CD14-positive monocyte (primary cell): ENCODE results near the gene PHC3. TPM values are rescaled to one million over a fixed set of nuclear protein-coding genes. Genes with fewer than 3 reads are reported as not detected.

Source experiments
- DNase-seq, 3 donors: peaks; one replicate each; pipeline ENCODE4 v3.0.0-alpha.2; 2011 to 2022
- H2AFZ ChIP-seq: 2 replicates; pipeline ENCODE4 v1.6.0; 2012; ENCODE audit warnings: mild to moderate bottlenecking, low read depth, low read length, inconsistent platforms; ENCODE audit not compliant: insufficient read depth, poor library complexity, severe bottlenecking
- H3K27ac ChIP-seq, 2 donors: 1 replicate in 1 of 2; 2 replicates in 1 of 2; pipeline ENCODE4 v1.5.1; 2012 to 2013; ENCODE audit warnings: low read length in 2 of 2, control low read depth in 1 of 2, inconsistent platforms in 1 of 2, low read depth in 1 of 2, mild to moderate bottlenecking in 1 of 2
- H3K27me3 ChIP-seq, 2 donors: one replicate each; pipeline versions ENCODE4 v1.6.0 to v1.6.1; 2011 to 2013; ENCODE audit warnings: low read length in 2 of 2; ENCODE audit not compliant: control insufficient read depth in 2 of 2, insufficient read depth in 2 of 2
- H3K36me3 ChIP-seq, 2 donors: replicated peaks in 1 of 2; 1 replicate in 1 of 2; 2 replicates in 1 of 2; pipeline versions ENCODE4 v1.5.1 to v1.6.1; 2012 to 2013; ENCODE audit warnings: low read length in 2 of 2, control low read depth in 1 of 2, inconsistent platforms in 1 of 2, mild to moderate bottlenecking in 1 of 2; ENCODE audit not compliant: insufficient read depth in 2 of 2, control insufficient read depth in 1 of 2
- H3K4me1 ChIP-seq, 2 donors: 1 replicate in 1 of 2; 2 replicates in 1 of 2; pipeline versions ENCODE4 v1.5.1 to v1.6.1; 2012 to 2013; ENCODE audit warnings: low read length in 2 of 2, control low read depth in 1 of 2, inconsistent platforms in 1 of 2, mild to moderate bottlenecking in 1 of 2, moderate library complexity in 1 of 2; ENCODE audit not compliant: insufficient read depth in 2 of 2, control insufficient read depth in 1 of 2
- H3K4me2 ChIP-seq: replicated peaks from 2 replicates; pipeline ENCODE3; 2012; ENCODE audit warnings: low read length, moderate library complexity, mild to moderate bottlenecking; ENCODE audit not compliant: poor library complexity, severe bottlenecking; ENCODE audit errors: extremely low read depth
- H3K4me3 ChIP-seq, 3 experiments: fragments of 200-600 bp in 1 of 3; sonication (generic) in 1 of 3; replicated peaks in 1 of 3; 1 replicate in 2 of 3; 2 replicates in 1 of 3; pipeline ENCODE4 v1.5.1; 2011 to 2013; ENCODE audit warnings: low read length in 3 of 3, mild to moderate bottlenecking in 3 of 3, control low read depth in 2 of 3, low read depth in 2 of 3, inconsistent platforms in 1 of 3, moderate library complexity in 1 of 3
- H3K79me2 ChIP-seq: 2 replicates; pipeline ENCODE4 v1.6.0; 2012; ENCODE audit warnings: mild to moderate bottlenecking, control low read depth, inconsistent platforms, low read length, moderate library complexity; ENCODE audit not compliant: insufficient read depth
- H3K9ac ChIP-seq: 2 replicates; pipeline ENCODE4 v1.6.0; 2017; ENCODE audit warnings: low read length, mild to moderate bottlenecking; ENCODE audit not compliant: insufficient read depth, poor library complexity, severe bottlenecking
- H3K9me3 ChIP-seq, 2 donors: replicated peaks in 1 of 2; 1 replicate in 1 of 2; 2 replicates in 1 of 2; pipeline versions ENCODE4 v1.5.1 to v1.6.1; 2012 to 2013; ENCODE audit warnings: low read length in 2 of 2, control low read depth in 1 of 2; ENCODE audit not compliant: control insufficient read depth in 1 of 2, insufficient read depth in 1 of 2
- H4K20me1 ChIP-seq: 2 replicates; pipeline ENCODE4 v1.6.0; 2012; ENCODE audit warnings: mild to moderate bottlenecking, low read length, control low read depth, moderate library complexity; ENCODE audit not compliant: insufficient read depth
- H3K27ac Mint-ChIP-seq, 7 donors: one replicate each; pipeline ENCODE4 v1.8.0; 2020; ENCODE audit warnings: mild to moderate bottlenecking in 7 of 7, mixed read lengths in 7 of 7, moderate library complexity in 6 of 7, inconsistent platforms in 2 of 7
- H3K27me3 Mint-ChIP-seq, 3 donors: one replicate each; pipeline ENCODE4 v1.8.0; 2021 to 2022; ENCODE audit warnings: low read depth in 3 of 3, mild to moderate bottlenecking in 3 of 3, mixed read lengths in 3 of 3, moderate library complexity in 3 of 3, inconsistent platforms in 1 of 3
- H3K36me3 Mint-ChIP-seq, 2 donors: one replicate each; pipeline ENCODE4 v1.8.0; 2020; ENCODE audit warnings: mixed read lengths in 2 of 2, inconsistent platforms in 1 of 2, mild to moderate bottlenecking in 1 of 2
- H3K4me1 Mint-ChIP-seq: one replicate; pipeline ENCODE4 v1.8.0; 2020; ENCODE audit warnings: mild to moderate bottlenecking, mixed read lengths
- H3K4me3 Mint-ChIP-seq, 2 donors: one replicate each; pipeline ENCODE4 v1.8.0; 2020; ENCODE audit warnings: mild to moderate bottlenecking in 2 of 2, mixed read lengths in 2 of 2, moderate library complexity in 1 of 2
- H3K9me3 Mint-ChIP-seq, 7 donors: one replicate each; pipeline ENCODE4 v1.8.0; 2020 to 2022; ENCODE audit warnings: mixed read lengths in 7 of 7, mild to moderate bottlenecking in 6 of 7, moderate library complexity in 6 of 7, inconsistent platforms in 2 of 7
- CTCF ChIP-seq: fragments of 200-600 bp; IDR thresholded peaks from one replicate; pipeline ENCODE4 v1.8.0; 2022; ENCODE audit warnings: antibody characterized with exemption, mild to moderate bottlenecking
- WGBS: methylation state at CpG from one replicate; pipeline ENCODE4 v1.1.5; 2013; ENCODE audit warnings: missing lambda C conversion rate; ENCODE audit not compliant: insufficient coverage; 5-methylcytosine and 5-hydroxymethylcytosine counted together
- intact Hi-C, 2 donors: fragments of 100-400 bp; cut with micrococcal nuclease; formaldehyde crosslinking; loops; one replicate each; pipeline versions ENCODE4 v1.15.0 to v1.15.1; 2023
- polyA plus RNA-seq, 3 donors: library from polyadenylated mRNA; depleted of rRNA in 1 of 3; unstranded in 2 of 3; stranded (reverse) in 1 of 3; fragments of 300-500 nt in 2 of 3; fragments of >200 nt in 1 of 3; fragmentation: Illumina TruSeq in 2 of 3; gene quantifications; 1 replicate in 2 of 3; 2 replicates in 1 of 3; pipeline ENCODE4 v1.2.3, GENCODE V29; 2012 to 2021

PHC3 gene
- polyA plus RNA-seq, 3 donors, result 7.5 to 26.1 (median 12.6) TPM

GRCh38 chr3:170128977-170129431, 52.5 kb downstream of the PHC3 start:
- Mint-ChIP-seq H3K9me3 (peaks cover 2 to 11% (median 9%) of the 10 kb centered on the region in 7 donors), H3K4me3 (no peak overlapping the region), H3K27me3 (no peaks in the 10 kb centered on the region), H3K4me1 (peaks cover 14% of the 10 kb centered on the region), H3K27ac (peak overlapping the region in 6 of 7 donors; percentile 20 to 87 (median 58)), H3K36me3 (peaks cover 48 to 68% of the 10 kb centered on the region in 2 donors)
- peaks cover 47 to 81% of the 10 kb centered on the region in 2 donors for H3K36me3 ChIP-seq
- H3K4me3 ChIP-seq, result no peak overlapping the region
- peak in 2 of 3 donors; percentile 3 to 12 for DNase-seq
- H3K27ac ChIP-seq, result peak overlapping the region in 1 of 2 donors; percentile 71
- peaks cover 12% of the 10 kb centered on the region in 2 donors for H3K4me1 ChIP-seq
- H3K9me3 ChIP-seq, result peaks cover 6 to 9% of the 10 kb centered on the region in 2 donors
- no peaks in the 10 kb centered on the region for H3K27me3 ChIP-seq
- intact Hi-C loops, result no loop called here
- H2AFZ ChIP-seq, result no peak overlapping the region
- 100% methylated on average over 1 of the region's 1 CpG for WGBS
- no peak overlapping the region for H3K9ac ChIP-seq
- no peak for TF ChIP-seq CTCF
- H3K79me2 ChIP-seq, result peaks cover 17% of the 10 kb centered on the region
- H4K20me1 ChIP-seq, result peaks cover 47% of the 10 kb centered on the region
- H3K4me2 ChIP-seq, result no peak overlapping the region

GRCh38 chr3:170128259-170128976, 53.1 kb downstream of the PHC3 start:
- H4K20me1 ChIP-seq, result peaks cover 47% of the 10 kb centered on the region
- no peak overlapping the region for H3K4me2 ChIP-seq
- peaks cover 6 to 9% of the 10 kb centered on the region in 2 donors for H3K9me3 ChIP-seq
- peak overlapping the region in 1 of 2 donors; percentile 71 for H3K27ac ChIP-seq
- H3K4me3 ChIP-seq, result no peak overlapping the region
- no peaks in the 10 kb centered on the region for H3K27me3 ChIP-seq
- peaks cover 12% of the 10 kb centered on the region in 2 donors for H3K4me1 ChIP-seq
- WGBS, result 0% methylated on average over 2 of the region's 4 CpGs
- no peak overlapping the region for H3K9ac ChIP-seq
- Mint-ChIP-seq H3K27me3 (no peaks in the 10 kb centered on the region), H3K4me1 (peaks cover 14% of the 10 kb centered on the region), H3K27ac (peak overlapping the region; percentile 2 to 87 (median 55)), H3K36me3 (peaks cover 43 to 68% of the 10 kb centered on the region in 2 donors), H3K4me3 (no peak overlapping the region), H3K9me3 (peaks cover 2 to 10% (median 9%) of the 10 kb centered on the region in 7 donors)
- peaks cover 17% of the 10 kb centered on the region for H3K79me2 ChIP-seq
- H3K36me3 ChIP-seq, result peaks cover 41 to 80% of the 10 kb centered on the region in 2 donors
- no peak overlapping the region for H2AFZ ChIP-seq
- TF ChIP-seq CTCF, result no peak
- intact Hi-C loops, result no loop called here
- peak in 1 of 3 donors; percentile 5 for DNase-seq
